Measurements from ENCODE around the gene CCT2. TPM values are rescaled to one million over a fixed set of nuclear protein-coding genes. Genes with fewer than 3 reads are reported as not detected.

The CCT2 gene
- total RNA-seq, 1 experiment from 2014 or later = 342 TPM

DNA sequence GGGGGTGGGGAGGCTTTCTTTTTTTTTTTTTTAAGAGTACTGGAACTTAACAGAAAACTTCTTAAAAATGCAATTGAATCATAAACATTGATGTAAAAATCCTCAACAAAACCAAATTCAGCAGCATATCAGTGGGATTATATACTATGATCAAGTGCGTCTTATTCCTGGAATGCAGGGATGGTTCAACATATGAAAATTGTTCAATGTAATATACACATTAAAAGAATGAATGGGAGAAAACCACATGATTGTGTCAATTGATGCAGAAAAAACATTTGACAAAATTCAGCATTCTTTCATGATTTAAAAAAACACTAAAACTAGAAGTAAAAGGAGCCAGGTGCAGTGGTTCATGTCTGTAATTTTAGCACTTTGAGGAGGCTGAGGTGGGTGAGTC lies 41.2 kb upstream of the CCT2 start:
- H3K27ac Mint-ChIP-seq = no peak overlapping the region
- ChIA-PET CTCF (no interaction called here), POLR2A (no interaction called here)
- no peak for DNase-seq (ENCODE audit: low spot score)
- no peaks in the 10 kb centered on the region for H3K27me3 Mint-ChIP-seq (ENCODE audit: low read depth)
- no peak for TF ChIP-seq FOXJ3 (CRISPR knock-in tag; IDR thresholded peaks at IDR 0.05; ENCODE audit: borderline replicate concordance)
- TF ChIP-seq, protein P1, sequence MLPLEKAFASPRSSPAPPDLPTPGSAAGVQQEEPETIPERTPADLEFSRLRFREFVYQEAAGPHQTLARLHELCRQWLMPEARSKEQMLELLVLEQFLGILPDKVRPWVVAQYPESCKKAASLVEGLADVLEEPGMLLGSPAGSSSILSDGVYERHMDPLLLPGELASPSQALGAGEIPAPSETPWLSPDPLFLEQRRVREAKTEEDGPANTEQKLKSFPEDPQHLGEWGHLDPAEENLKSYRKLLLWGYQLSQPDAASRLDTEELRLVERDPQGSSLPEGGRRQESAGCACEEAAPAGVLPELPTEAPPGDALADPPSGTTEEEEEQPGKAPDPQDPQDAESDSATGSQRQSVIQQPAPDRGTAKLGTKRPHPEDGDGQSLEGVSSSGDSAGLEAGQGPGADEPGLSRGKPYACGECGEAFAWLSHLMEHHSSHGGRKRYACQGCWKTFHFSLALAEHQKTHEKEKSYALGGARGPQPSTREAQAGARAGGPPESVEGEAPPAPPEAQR (CRISPR knock-in tag; IDR thresholded peaks at IDR 0.05) = no peak
- TF ChIP-seq, protein P2, sequence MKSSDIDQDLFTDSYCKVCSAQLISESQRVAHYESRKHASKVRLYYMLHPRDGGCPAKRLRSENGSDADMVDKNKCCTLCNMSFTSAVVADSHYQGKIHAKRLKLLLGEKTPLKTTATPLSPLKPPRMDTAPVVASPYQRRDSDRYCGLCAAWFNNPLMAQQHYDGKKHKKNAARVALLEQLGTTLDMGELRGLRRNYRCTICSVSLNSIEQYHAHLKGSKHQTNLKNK (CRISPR knock-in tag; IDR thresholded peaks at IDR 0.05) = no peak
- TF ChIP-seq GRHL2 (CRISPR knock-in tag; IDR thresholded peaks at IDR 0.05; ENCODE audit: insufficient replicate concordance, severe bottlenecking) = no peak
- TF ChIP-seq, protein P3, sequence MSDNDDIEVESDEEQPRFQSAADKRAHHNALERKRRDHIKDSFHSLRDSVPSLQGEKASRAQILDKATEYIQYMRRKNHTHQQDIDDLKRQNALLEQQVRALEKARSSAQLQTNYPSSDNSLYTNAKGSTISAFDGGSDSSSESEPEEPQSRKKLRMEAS (CRISPR knock-in tag; IDR thresholded peaks at IDR 0.05) = no peak
- TF ChIP-seq, protein P4, sequence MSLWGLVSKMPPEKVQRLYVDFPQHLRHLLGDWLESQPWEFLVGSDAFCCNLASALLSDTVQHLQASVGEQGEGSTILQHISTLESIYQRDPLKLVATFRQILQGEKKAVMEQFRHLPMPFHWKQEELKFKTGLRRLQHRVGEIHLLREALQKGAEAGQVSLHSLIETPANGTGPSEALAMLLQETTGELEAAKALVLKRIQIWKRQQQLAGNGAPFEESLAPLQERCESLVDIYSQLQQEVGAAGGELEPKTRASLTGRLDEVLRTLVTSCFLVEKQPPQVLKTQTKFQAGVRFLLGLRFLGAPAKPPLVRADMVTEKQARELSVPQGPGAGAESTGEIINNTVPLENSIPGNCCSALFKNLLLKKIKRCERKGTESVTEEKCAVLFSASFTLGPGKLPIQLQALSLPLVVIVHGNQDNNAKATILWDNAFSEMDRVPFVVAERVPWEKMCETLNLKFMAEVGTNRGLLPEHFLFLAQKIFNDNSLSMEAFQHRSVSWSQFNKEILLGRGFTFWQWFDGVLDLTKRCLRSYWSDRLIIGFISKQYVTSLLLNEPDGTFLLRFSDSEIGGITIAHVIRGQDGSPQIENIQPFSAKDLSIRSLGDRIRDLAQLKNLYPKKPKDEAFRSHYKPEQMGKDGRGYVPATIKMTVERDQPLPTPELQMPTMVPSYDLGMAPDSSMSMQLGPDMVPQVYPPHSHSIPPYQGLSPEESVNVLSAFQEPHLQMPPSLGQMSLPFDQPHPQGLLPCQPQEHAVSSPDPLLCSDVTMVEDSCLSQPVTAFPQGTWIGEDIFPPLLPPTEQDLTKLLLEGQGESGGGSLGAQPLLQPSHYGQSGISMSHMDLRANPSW (CRISPR knock-in tag; conservative IDR thresholded peaks at IDR 0.05; ENCODE audit: low read depth) = no peak
- TF ChIP-seq, protein P5, sequence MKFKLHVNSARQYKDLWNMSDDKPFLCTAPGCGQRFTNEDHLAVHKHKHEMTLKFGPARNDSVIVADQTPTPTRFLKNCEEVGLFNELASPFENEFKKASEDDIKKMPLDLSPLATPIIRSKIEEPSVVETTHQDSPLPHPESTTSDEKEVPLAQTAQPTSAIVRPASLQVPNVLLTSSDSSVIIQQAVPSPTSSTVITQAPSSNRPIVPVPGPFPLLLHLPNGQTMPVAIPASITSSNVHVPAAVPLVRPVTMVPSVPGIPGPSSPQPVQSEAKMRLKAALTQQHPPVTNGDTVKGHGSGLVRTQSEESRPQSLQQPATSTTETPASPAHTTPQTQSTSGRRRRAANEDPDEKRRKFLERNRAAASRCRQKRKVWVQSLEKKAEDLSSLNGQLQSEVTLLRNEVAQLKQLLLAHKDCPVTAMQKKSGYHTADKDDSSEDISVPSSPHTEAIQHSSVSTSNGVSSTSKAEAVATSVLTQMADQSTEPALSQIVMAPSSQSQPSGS (CRISPR knock-in tag; IDR thresholded peaks at IDR 0.05; ENCODE audit: borderline replicate concordance, low read depth) = no peak
- TF ChIP-seq RELA (CRISPR knock-in tag; IDR thresholded peaks at IDR 0.05; ENCODE audit: borderline replicate concordance) = no peak
- no peak for TF ChIP-seq SOX15 (CRISPR knock-in tag; IDR thresholded peaks at IDR 0.05)
- TF ChIP-seq NR1H2 (CRISPR knock-in tag; IDR thresholded peaks at IDR 0.05) = no peak
- TF ChIP-seq, protein P6, sequence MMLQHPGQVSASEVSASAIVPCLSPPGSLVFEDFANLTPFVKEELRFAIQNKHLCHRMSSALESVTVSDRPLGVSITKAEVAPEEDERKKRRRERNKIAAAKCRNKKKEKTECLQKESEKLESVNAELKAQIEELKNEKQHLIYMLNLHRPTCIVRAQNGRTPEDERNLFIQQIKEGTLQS (CRISPR knock-in tag; conservative IDR thresholded peaks at IDR 0.05) = no peak
- no peak for TF ChIP-seq ZNF232 (CRISPR knock-in tag; IDR thresholded peaks at IDR 0.05)
- TF ChIP-seq, protein P7, sequence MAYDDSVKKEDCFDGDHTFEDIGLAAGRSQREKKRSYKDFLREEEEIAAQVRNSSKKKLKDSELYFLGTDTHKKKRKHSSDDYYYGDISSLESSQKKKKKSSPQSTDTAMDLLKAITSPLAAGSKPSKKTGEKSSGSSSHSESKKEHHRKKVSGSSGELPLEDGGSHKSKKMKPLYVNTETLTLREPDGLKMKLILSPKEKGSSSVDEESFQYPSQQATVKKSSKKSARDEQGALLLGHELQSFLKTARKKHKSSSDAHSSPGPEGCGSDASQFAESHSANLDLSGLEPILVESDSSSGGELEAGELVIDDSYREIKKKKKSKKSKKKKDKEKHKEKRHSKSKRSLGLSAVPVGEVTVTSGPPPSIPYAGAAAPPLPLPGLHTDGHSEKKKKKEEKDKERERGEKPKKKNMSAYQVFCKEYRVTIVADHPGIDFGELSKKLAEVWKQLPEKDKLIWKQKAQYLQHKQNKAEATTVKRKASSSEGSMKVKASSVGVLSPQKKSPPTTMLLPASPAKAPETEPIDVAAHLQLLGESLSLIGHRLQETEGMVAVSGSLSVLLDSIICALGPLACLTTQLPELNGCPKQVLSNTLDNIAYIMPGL (CRISPR knock-in tag; IDR thresholded peaks at IDR 0.05) = no peak
- TF ChIP-seq HMGA2 (CRISPR knock-in tag; IDR thresholded peaks at IDR 0.05) = no peak
- TF ChIP-seq ELF4 (CRISPR knock-in tag; IDR thresholded peaks at IDR 0.05; ENCODE audit: low read depth) = no peak
- TF ChIP-seq, protein P8, sequence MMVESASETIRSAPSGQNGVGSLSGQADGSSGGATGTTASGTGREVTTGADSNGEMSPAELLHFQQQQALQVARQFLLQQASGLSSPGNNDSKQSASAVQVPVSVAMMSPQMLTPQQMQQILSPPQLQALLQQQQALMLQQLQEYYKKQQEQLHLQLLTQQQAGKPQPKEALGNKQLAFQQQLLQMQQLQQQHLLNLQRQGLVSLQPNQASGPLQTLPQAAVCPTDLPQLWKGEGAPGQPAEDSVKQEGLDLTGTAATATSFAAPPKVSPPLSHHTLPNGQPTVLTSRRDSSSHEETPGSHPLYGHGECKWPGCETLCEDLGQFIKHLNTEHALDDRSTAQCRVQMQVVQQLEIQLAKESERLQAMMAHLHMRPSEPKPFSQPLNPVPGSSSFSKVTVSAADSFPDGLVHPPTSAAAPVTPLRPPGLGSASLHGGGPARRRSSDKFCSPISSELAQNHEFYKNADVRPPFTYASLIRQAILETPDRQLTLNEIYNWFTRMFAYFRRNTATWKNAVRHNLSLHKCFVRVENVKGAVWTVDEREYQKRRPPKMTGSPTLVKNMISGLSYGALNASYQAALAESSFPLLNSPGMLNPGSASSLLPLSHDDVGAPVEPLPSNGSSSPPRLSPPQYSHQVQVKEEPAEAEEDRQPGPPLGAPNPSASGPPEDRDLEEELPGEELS (CRISPR knock-in tag; IDR thresholded peaks at IDR 0.05) = no peak
- no peak for TF ChIP-seq JAZF1 (CRISPR knock-in tag; IDR thresholded peaks at IDR 0.05)
- peaks cover 5% of the 10 kb centered on the region for H3K4me1 Mint-ChIP-seq
- peaks cover 15% of the 10 kb centered on the region for H3K9me3 Mint-ChIP-seq
- no peak for ATAC-seq
- no peak overlapping the region for H3K4me3 Mint-ChIP-seq
- peaks cover 17% of the 10 kb centered on the region for H3K36me3 Mint-ChIP-seq
